ENCODE results near the gene FAM47E.

FAM47E gene

GRCh38 chr4:76305033-76305687, 53.6 kb downstream of the FAM47E start:
- peak; percentile 18 for DNase-seq

GRCh38 chr4:76305971-76306881, 54.7 kb downstream of the FAM47E start, which contains the start of gene STBD1:
TSS of gene STBD1 (plus strand) at chr4:76306733. CDS start at chr4:76306770, 37 bp downstream.
- peak; percentile 55 for DNase-seq

GRCh38 chr4:76306882-76307659, 55.5 kb downstream of the FAM47E start:
- DNase-seq = peak; percentile 53

GRCh38 chr4:76307660-76308014, 56.1 kb downstream of the FAM47E start:
- no peak for DNase-seq

GRCh38 chr4:76308548-76308947, 57.0 kb downstream of the FAM47E start:
- no peak for DNase-seq

GRCh38 chr4:76309939-76310550, 58.5 kb downstream of the FAM47E start:
- DNase-seq = no peak

GRCh38 chr4:76310683-76311082, 59.2 kb downstream of the FAM47E start:
- no peak for DNase-seq

- no peak for DNase-seq
These were observed 60.4 kb downstream of the FAM47E start for GRCh38 chr4:76311896-76312331.

- DNase-seq = no peak
These were observed 60.9 kb downstream of the FAM47E start for GRCh38 chr4:76312457-76312856.

- DNase-seq = no peak
These were observed 62.0 kb downstream of the FAM47E start for GRCh38 chr4:76313547-76313946.

GRCh38 chr4:76315267-76315918, 63.9 kb downstream of the FAM47E start:
- no peak for DNase-seq

- no peak for DNase-seq
These were observed 64.6 kb downstream of the FAM47E start for GRCh38 chr4:76316131-76316530.

GRCh38 chr4:76322236-76322635, 70.7 kb downstream of the FAM47E start:
- DNase-seq = no peak

GRCh38 chr4:76325072-76325471, 73.6 kb downstream of the FAM47E start:
- no peak for DNase-seq

- DNase-seq = no peak
These were observed 75.0 kb downstream of the FAM47E start for GRCh38 chr4:76326515-76326914.

Data from stimulated activated CD4-positive, alpha-beta T cell treated with anti-CD3 and anti-CD28 coated beads, Interleukin-15, amount 100 ng/mL, for 24 hours (primary cell).